OCI-LY1 (cell line): ENCODE data around the gene PRG3.

Experiments
- H2AFZ ChIP-seq: fragments of 200-600 bp; sonication (generic), shearing (Covaris generic); 2 replicates; pipeline ENCODE4 v1.6.0; 2014; ENCODE audit warnings: antibody characterized with exemption, mild to moderate bottlenecking, low read length
- H3F3A ChIP-seq: fragments of 200-600 bp; sonication (generic), shearing (Covaris generic); 2 replicates; pipeline ENCODE4 v1.6.0; 2014; ENCODE audit warnings: mild to moderate bottlenecking, antibody characterized with exemption, low read length, moderate library complexity; ENCODE audit not compliant: insufficient read depth
- H3K27ac ChIP-seq: fragments of 200-600 bp; sonication (generic); 2 replicates; pipeline ENCODE4 v1.5.1; 2014; ENCODE audit warnings: low read length, mixed run types, mild to moderate bottlenecking, low read depth; ENCODE audit not compliant: poor library complexity, severe bottlenecking
- H3K27me3 ChIP-seq: fragments of 200-600 bp; sonication (generic); 2 replicates; pipeline ENCODE4 v1.6.0; 2014; ENCODE audit warnings: antibody characterized with exemption, mild to moderate bottlenecking, low read length, moderate library complexity; ENCODE audit not compliant: insufficient read depth
- H3K36me3 ChIP-seq: fragments of 200-600 bp; sonication (generic); 2 replicates; pipeline ENCODE4 v1.6.1; 2014; ENCODE audit warnings: mild to moderate bottlenecking, antibody characterized with exemption, low read length, moderate library complexity, mixed read lengths; ENCODE audit not compliant: insufficient read depth
- H3K4me1 ChIP-seq: fragments of 200-600 bp; sonication (generic); 2 replicates; pipeline ENCODE4 v1.5.1; 2014; ENCODE audit warnings: mild to moderate bottlenecking, low read length, moderate library complexity; ENCODE audit not compliant: insufficient read depth, severe bottlenecking
- H3K4me2 ChIP-seq: fragments of 200-600 bp; sonication (generic), shearing (Covaris generic); 2 replicates; pipeline ENCODE4 v1.6.1; 2014; ENCODE audit warnings: low read length
- H3K4me3 ChIP-seq: fragments of 200-600 bp; sonication (generic); 2 replicates; pipeline ENCODE4 v1.5.1; 2014; ENCODE audit warnings: low read length, low read depth, mild to moderate bottlenecking, mixed read lengths; ENCODE audit not compliant: poor library complexity, severe bottlenecking
- H3K79me2 ChIP-seq: fragments of 200-600 bp; shearing (Covaris generic); 2 replicates; pipeline ENCODE4 v1.6.1; 2016; ENCODE audit warnings: mixed run types, low read length, mixed read lengths; ENCODE audit not compliant: insufficient read depth
- H3K9ac ChIP-seq: fragments of 200-600 bp; sonication (generic), shearing (Covaris generic); 2 replicates; pipeline ENCODE4 v1.6.1; 2014; ENCODE audit warnings: mild to moderate bottlenecking, low read length, mixed read lengths
- H3K9me2 ChIP-seq: fragments of 200-600 bp; sonication (generic), shearing (Covaris generic); 2 replicates; pipeline ENCODE4 v1.6.1; 2014; ENCODE audit warnings: low read depth, mild to moderate bottlenecking, low read length, mixed read lengths
- H3K9me3 ChIP-seq: fragments of 200-600 bp; shearing (Covaris generic); 2 replicates; pipeline ENCODE4 v1.6.1; 2014; ENCODE audit warnings: low read length, mixed read lengths
- H4K20me1 ChIP-seq: fragments of 200-600 bp; sonication (generic), shearing (Covaris generic); 2 replicates; pipeline ENCODE4 v1.6.0; 2016; ENCODE audit warnings: mild to moderate bottlenecking, low read length; ENCODE audit not compliant: insufficient read depth
- CTCF ChIP-seq: fragments of 200-600 bp; sonication (generic), shearing (Covaris generic); IDR thresholded peaks from 2 replicates; pipeline ENCODE4 v1.5.1; 2017; ENCODE audit warnings: mild to moderate bottlenecking, antibody characterized with exemption, low read length, moderate library complexity, mixed read lengths
- EZH2 ChIP-seq: fragments of 200-600 bp; sonication (generic), shearing (Covaris generic); IDR thresholded peaks from 2 replicates; pipeline ENCODE4 v1.8.0; 2017; ENCODE audit warnings: borderline replicate concordance, mixed run types, mild to moderate bottlenecking, antibody characterized with exemption, low read length, moderate library complexity, mixed read lengths

PRG3 gene

GRCh38 chr11:57370251-57370650 lies 10.7 kb downstream of the PRG3 start:
- no peak overlapping the region for H2AFZ ChIP-seq

GRCh38 chr11:57368845-57369232 lies 12.1 kb downstream of the PRG3 start:
- Histone ChIP-seq H2AFZ (no peak overlapping the region), H3K4me3 (no peak overlapping the region), H3K9ac (no peak overlapping the region), H3F3A (no peaks in the 10 kb centered on the region), H3K27ac (no peak overlapping the region), H4K20me1 (no peaks in the 10 kb centered on the region), H3K4me1 (no peaks in the 10 kb centered on the region), H3K36me3 (no peaks in the 10 kb centered on the region), H3K79me2 (no peaks in the 10 kb centered on the region), H3K27me3 (no peaks in the 10 kb centered on the region), H3K9me3 (no peaks in the 10 kb centered on the region), H3K9me2 (no peaks in the 10 kb centered on the region), H3K4me2 (no peak overlapping the region)
- TF ChIP-seq EZH2 (no peak), CTCF (no peak)

More at GRCh38 chr11:57370251-57370650, 10.7 kb downstream of the PRG3 start:
- Histone ChIP-seq H3K9ac (no peak overlapping the region), H3K4me3 (no peak overlapping the region), H3K79me2 (no peaks in the 10 kb centered on the region), H4K20me1 (no peaks in the 10 kb centered on the region), H3K9me3 (no peaks in the 10 kb centered on the region), H3K36me3 (no peaks in the 10 kb centered on the region), H3F3A (no peaks in the 10 kb centered on the region), H3K27ac (no peak overlapping the region), H3K27me3 (no peaks in the 10 kb centered on the region), H3K9me2 (no peaks in the 10 kb centered on the region), H3K4me1 (no peaks in the 10 kb centered on the region), H3K4me2 (no peak overlapping the region)
- TF ChIP-seq EZH2 = no peak
- TF ChIP-seq CTCF = no peak

- H3K9me2 ChIP-seq = no peaks in the 10 kb centered on the region
- H3K4me1 ChIP-seq = no peaks in the 10 kb centered on the region
- no peaks in the 10 kb centered on the region for H3K9me3 ChIP-seq
- H2AFZ ChIP-seq = no peak overlapping the region
- H3F3A ChIP-seq = no peaks in the 10 kb centered on the region
- no peaks in the 10 kb centered on the region for H3K27me3 ChIP-seq
- no peak overlapping the region for H3K4me3 ChIP-seq
- no peaks in the 10 kb centered on the region for H3K79me2 ChIP-seq
- no peak overlapping the region for H3K9ac ChIP-seq
- TF ChIP-seq CTCF (no peak), EZH2 (no peak)
- H4K20me1 ChIP-seq = no peaks in the 10 kb centered on the region
- no peak overlapping the region for H3K4me2 ChIP-seq
- no peaks in the 10 kb centered on the region for H3K36me3 ChIP-seq
- H3K27ac ChIP-seq = no peak overlapping the region
Measured at GRCh38 chr11:57368106-57368844, 12.7 kb downstream of the PRG3 start.
